ENCODE data around the gene AMBRA1.

AMBRA1 gene

DNA sequence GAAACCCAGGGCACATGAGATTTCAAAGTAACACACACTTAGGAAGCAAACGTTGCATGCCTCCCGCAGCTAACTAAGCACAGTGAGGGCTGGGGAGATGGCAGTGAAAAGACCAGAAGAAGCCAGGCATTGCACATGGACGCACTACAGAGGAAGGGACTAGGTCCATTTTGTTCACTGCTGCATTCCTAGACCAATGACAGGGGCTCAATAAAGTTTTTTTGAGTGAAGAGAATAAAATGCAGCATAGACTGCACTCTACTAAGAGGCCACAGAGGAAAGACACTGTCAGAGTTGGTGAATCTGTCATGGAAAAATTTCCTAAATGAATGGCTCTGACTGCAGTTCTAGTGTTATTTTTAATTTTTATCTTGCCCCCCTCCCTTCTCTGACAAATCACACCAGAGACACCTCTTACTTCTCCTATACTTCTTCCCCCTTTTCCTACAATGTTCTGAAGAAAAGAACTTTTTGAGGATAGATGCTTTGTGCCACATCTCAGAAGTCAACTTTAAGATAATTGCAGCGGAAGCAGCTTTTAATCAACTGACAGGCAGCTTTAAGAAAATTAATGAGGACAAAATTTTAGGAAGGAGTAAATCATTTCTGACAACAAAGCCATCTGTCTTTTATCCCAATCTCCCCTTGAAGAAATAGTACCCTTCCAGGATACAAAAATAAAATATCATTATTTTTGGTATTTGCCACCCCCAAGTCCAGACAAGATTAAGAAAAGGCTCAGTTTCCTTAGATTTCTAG lies 167.4 kb downstream of the AMBRA1 start:
- no peak for DNase-seq

DNA sequence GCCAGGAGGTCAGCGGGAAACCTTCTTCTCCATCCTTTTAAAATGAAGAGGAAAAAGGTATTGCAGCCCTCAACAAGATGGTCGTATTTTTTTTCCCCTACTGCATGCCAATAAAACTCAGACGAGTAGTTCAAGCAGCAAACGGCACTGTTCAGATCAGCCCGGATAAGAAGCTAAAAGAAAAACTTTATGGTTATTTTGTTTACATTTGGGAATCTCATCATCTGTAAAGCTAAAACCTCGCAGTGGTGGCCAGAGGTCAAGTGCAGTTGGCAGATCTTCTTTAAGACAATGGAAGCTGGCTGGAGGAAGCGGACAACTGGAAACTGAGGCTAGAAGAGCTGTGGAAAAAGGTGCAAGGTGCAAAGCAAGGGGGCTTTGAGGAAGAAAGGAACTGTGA lies 171.2 kb downstream of the AMBRA1 start:
- no peak for DNase-seq

DNA sequence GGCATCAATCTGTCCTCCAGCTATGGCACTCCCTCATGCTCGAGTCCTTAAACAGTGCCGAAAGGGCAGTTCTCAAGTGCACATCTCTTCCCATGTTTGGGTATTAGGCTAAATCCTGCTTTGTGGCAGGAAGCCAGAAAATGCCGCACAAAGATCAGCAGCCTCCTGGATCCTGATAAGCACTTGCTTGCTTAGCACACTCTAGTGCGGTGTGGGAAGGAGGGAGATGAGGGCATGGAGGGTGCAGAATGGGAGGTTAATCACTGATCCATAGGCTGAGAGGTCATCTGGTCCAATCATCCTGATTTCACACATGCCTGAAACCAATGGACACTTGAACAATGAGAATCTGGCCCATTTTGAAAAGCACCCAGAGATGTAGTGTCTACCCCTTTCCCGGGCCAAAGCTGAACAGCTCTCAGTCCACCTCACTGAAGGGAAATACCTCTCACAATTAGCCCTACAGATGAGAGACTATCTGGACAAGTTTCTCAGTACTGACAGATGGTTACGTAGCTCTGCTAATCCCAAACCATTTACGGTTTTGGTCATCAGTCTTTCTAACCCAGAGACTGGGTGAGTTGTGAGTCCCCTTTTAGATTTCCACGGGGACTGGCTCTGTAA lies 172.5 kb downstream of the AMBRA1 start:
- DNase-seq: no peak

- no peak for DNase-seq
Observed at GRCh38 chr11:46420513-46420912, 173.3 kb downstream of the AMBRA1 start.

- DNase-seq: no peak
Observed at GRCh38 chr11:46418751-46419150, 175.1 kb downstream of the AMBRA1 start.

- no peak for DNase-seq
Observed at GRCh38 chr11:46417711-46418110, 176.1 kb downstream of the AMBRA1 start.

DNA sequence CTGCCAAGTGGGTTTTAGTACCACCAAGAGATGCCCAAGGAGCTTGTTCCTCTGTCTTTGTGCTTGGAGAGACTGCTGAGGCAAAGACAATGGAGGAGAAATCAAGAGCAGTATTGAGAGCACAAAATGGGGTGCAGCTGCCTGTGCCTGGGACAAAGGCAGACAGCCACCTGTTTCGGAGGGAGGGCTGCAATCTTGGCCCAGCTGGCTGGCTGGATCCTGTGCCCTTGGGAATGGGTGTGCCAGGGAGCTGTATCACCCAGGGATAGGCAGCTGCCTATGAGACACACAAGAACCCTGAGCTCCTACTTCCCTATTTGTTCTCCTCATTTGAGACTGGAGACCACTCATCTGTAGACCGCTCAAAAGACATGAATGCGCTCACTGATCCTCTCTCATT lies 178.9 kb downstream of the AMBRA1 start:
- no peak for DNase-seq

DNA sequence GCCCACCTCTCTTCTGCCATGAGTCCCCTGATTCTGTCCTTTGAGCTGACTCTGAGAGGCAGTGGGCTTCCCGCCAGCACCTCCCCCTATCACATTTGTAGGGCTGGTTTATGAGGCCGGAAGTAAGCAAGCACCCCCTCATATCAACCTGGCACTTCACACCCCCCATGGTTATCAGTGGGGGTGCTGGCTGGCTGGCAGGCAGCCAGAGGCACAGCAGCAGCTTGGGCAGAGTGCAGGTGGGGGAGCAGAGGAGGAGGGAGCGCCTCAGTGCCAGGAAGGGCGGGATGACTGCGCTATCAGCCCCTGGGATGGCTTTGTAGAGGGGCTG lies 179.4 kb downstream of the AMBRA1 start:
- DNase-seq: peak in 1 of 2 experiments; percentile 68

GRCh38 chr11:46413760-46414465 lies 179.9 kb downstream of the AMBRA1 start:
- DNase-seq: peak in 1 of 2 experiments; percentile 68

DNA sequence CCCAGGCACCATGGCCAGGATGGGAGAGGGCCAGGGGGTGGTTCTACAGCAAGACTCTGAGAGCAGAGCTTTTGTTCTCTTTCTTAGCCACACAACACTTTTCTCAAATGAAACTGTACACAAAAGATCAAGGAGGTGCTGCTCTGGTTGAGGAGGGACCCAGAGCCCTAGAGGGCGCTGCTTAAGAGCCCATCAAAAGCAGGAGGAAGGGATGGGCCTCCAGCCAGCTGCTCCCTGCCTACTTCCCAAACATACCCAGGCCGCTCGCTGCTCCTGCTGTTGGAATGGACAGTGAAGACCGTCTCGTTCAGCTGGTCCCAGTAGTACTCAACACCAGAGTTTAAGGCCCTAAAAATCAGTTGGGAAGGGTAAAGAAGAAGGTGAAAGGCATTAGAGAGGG lies 183.8 kb downstream of the AMBRA1 start:
- DNase-seq: no peak

GRCh38 chr11:46408407-46408986 lies 185.3 kb downstream of the AMBRA1 start:
- no peak for DNase-seq

DNA sequence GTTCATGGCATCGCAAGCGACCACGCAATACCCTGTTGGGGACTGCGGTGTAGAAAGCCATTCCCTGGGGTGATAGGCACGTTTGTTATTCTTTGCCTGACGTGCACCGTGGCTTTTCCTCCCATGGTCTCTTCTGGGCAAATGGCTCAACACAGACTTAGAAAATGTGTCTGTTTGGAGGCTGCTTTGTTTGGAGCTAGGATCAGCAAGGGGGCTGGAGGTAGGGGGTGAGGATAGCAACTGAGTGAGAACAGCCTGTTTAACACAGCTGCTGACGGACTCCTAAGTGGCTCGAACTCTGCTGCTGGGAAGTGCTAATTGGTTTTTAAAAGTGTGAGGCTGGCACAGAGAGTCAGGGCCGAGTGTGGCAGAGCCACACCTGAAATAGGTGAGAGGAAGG lies 186.2 kb downstream of the AMBRA1 start:
- DNase-seq: no peak

DNA sequence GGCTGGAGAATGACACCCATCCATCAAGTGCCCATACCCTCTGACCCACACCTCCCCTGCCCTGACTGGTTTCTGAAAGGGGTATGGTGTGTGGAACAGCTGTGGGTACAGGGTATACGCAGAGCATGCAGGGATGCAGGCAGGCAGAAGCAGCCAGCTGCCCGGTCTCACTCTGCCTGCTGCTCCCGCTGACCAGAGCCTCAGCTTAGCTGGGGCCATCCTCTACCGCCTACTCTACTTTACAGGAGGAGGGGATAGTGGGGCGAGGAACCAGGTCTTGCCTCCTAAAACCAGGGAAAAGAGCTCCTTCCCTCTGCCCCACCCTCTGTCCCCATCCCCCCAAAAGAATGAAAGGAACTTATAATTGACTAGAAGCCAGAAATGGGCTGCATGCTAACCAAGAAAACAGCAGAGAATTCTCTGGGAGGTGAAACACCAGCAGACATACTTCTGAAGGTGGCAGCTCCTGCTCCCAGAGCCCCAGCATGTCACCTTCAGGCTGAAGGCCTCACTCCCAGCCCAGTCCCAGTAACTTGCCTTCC lies 189.3 kb downstream of the AMBRA1 start:
- DNase-seq: no peak

GRCh38 chr11:46402957-46403902 lies 190.6 kb downstream of the AMBRA1 start:
- DNase-seq: no peak

DNA sequence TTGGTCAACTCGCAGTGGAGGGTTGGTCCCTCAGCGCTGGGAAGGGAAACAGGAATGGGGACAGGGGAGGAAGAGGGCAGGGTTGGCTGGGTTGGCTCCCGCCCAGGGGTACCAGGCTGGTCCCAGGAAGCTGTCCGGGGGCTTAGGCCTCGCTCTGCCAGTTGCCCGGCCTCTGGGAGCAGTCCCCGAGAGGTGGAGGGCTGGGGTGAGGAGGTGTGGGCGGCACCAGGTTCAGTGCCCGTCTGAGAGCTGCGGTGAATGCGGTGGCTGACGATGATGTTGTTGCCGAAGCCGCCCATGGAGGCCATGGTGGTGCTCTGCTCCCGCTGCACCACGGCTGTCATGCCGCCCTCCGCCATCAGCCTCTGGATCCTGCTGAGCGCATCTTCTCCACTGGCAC lies 196.3 kb downstream of the AMBRA1 start:
- DNase-seq: no peak

DNA sequence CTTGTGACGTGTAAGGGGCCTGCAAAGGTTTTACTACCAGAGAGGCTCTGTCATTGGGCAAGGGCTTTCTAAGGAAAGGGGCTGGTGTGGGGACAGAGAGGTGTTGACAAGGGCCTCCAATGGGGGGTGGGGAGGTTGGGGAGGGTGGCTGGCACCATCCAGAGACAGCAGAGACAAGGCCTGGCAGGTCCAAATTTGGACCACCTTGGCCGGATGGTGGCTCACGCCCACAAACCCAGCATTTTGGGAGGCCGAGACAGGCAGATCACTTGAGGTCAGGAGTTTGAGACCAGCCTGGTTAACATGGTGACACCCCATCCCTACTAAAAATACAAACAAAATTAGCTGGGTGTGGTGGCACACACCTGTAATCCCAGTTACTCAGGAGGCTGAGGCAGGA lies 200.1 kb downstream of the AMBRA1 start:
- no peak for DNase-seq

DNA sequence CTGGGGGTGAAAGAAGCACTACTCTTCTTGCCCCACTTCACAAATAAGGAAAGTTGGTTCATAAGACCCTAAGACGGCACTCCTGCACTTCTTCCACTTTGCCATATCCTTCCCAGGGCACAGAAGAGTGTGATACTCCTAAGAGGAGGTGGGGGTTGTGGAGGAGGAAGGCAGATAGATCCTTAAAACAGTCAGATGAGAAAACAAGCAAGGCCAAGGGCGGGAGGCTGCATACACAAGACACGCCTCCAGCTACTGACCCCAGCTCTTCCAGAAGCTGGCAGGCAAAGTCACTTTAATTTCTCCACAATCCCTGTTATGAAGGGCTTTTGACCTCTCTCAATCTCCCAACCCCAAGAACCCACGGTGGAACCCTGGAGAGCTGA lies 200.6 kb downstream of the AMBRA1 start:
- no peak for DNase-seq

- DNase-seq: no peak
Observed at GRCh38 chr11:46392421-46393230, 201.2 kb downstream of the AMBRA1 start.

- DNase-seq: no peak
Observed at GRCh38 chr11:46391578-46392420, 202.0 kb downstream of the AMBRA1 start, which contains the start of gene CHRM4. Gene CHRM4, minus strand, starts transcription at chr11:46391776. Its CDS starts 5,219 bp downstream, at chr11:46386557.

DNA sequence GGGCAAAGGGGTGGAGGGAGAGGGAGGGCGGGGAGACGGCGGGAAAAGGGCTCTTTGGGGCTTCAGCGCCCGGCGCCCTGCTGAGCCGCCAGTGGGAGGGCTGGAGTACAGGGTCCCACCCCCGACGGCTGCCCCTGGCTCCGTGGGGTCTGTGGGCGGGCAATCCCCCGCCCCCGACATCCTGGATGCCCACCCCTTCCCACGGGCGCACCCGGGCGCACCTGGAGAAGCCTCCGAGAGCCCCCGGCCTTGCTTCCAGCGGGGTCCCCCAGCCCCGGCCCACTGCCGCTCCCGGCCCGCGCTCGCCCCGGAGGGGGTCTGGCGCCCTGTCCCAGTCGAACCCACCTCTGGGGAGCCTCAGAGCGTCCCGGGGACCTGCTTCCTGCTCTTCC lies 202.6 kb downstream of the AMBRA1 start:
- no peak for DNase-seq

All from NCI-H187 (cell line).